K562 (cell line): ENCODE measurements around the gene MRGPRE. TPM values are rescaled to one million over a fixed set of nuclear protein-coding genes. Genes with fewer than 3 reads are reported as not detected.
A peak's percentile ranks its signal among the peaks of the same experiment; 100 is the strongest.

Experiments used
- ATAC-seq: fragments of 200-7000 bp; cut with Tn5 transposase; 3 replicates; pipeline ENCODE4 v1.9.1; 2020; ENCODE audit warnings: moderate library complexity
- BruUV-seq: library from RNA; stranded (reverse); fragments of 400-500 nt; replicated peaks from 2 replicates; lab custom pipeline; 2021; lab: Mats Ljungman, UMichigan
- CTCF ChIA-PET: fragments of 300-600 bp; formaldehyde crosslinking; extraction: SDS; loops from one replicate; lab custom pipeline; 2021; ENCODE audit warnings: low intra/inter-chr PET ratio; lab: Yijun Ruan, JAX
- POLR2A ChIA-PET: fragments of 300-600, 350-650 bp; sonication (Branson Sonifier 250); formaldehyde crosslinking; extraction: SDS; loops from one replicate; lab custom pipeline; 2021; ENCODE audit warnings: antibody characterized with exemption, inconsistent platforms; lab: Yijun Ruan, JAX
- DNase-seq, 4 experiments: peaks; one replicate each; pipeline versions ENCODE4 v3.0.0 to v3.0.0-alpha.2; 2011 to 2018; ENCODE audit warnings: low spot score in 3 of 4, mixed read lengths in 3 of 4; ENCODE audit errors: extremely low read depth in 1 of 4
- FAIRE-seq: peaks from 2 replicates; lab custom pipeline; 2011; peaks lifted over from hg19 to GRCh38; lab: Jason Lieb, UNC
- H2AFZ ChIP-seq: 2 replicates; pipeline ENCODE4 v1.6.0; 2011; ENCODE audit warnings: low read depth, low read length, control low read depth, inconsistent platforms
- H3K27ac ChIP-seq: fragments of 200-600 bp; 3 replicates; pipeline ENCODE4 v1.8.0; 2011; ENCODE audit warnings: low read depth, mild to moderate bottlenecking, control low read depth, inconsistent platforms, low read length, moderate library complexity, mixed read lengths; ENCODE audit errors: extremely low read depth
- H3K27me3 ChIP-seq, 2 experiments: fragments of 300-600 bp in 1 of 2; 2 replicates in 1 of 2; 3 replicates in 1 of 2; pipeline versions ENCODE4 v1.6.0 to v1.8.0; 2011; ENCODE audit warnings: inconsistent platforms in 2 of 2, low read length in 2 of 2, mild to moderate bottlenecking in 1 of 2, mixed read lengths in 1 of 2, moderate library complexity in 1 of 2; ENCODE audit not compliant: control insufficient read depth in 2 of 2, insufficient read depth in 2 of 2
- H3K36me3 ChIP-seq: fragments of 300-600 bp; 3 replicates; pipeline ENCODE4 v1.8.0; 2011; ENCODE audit warnings: mild to moderate bottlenecking, low read length, inconsistent platforms; ENCODE audit not compliant: control insufficient read depth, insufficient read depth
- H3K4me1 ChIP-seq, 2 experiments: fragments of 200-600 bp in 1 of 2; replicated peaks in 1 of 2; 2 replicates in 1 of 2; 3 replicates in 1 of 2; pipeline versions ENCODE4 v1.5.1 to v1.8.0; 2011; ENCODE audit warnings: inconsistent platforms in 2 of 2, low read length in 2 of 2, mild to moderate bottlenecking in 1 of 2, mixed read lengths in 1 of 2, moderate library complexity in 1 of 2; ENCODE audit not compliant: control insufficient read depth in 2 of 2, insufficient read depth in 2 of 2
- H3K4me2 ChIP-seq: 2 replicates; pipeline ENCODE4 v1.6.1; 2011; ENCODE audit warnings: low read length, control low read depth, inconsistent platforms, mixed read lengths; ENCODE audit not compliant: insufficient read depth
- H3K4me3 ChIP-seq: fragments of 200-600 bp; sonication (generic), shearing (Covaris generic); 2 replicates; pipeline ENCODE4 v1.5.1; 2016; ENCODE audit warnings: control low read depth, inconsistent platforms
- H3K79me2 ChIP-seq: fragments of 200-600 bp; 3 replicates; pipeline ENCODE4 v1.8.0; 2011; ENCODE audit warnings: low read length, inconsistent platforms; ENCODE audit not compliant: control insufficient read depth, insufficient read depth
- H3K9ac ChIP-seq, 2 experiments: 2 replicates each; pipeline versions ENCODE4 v1.6.0 to v1.6.1; 2011; ENCODE audit warnings: low read depth in 2 of 2, low read length in 2 of 2, control low read depth in 1 of 2, inconsistent platforms in 1 of 2, mild to moderate bottlenecking in 1 of 2, mixed read lengths in 1 of 2; ENCODE audit not compliant: insufficient read depth in 1 of 2
- H3K9me1 ChIP-seq: one replicate; pipeline ENCODE4 v1.6.0; 2011; ENCODE audit warnings: inconsistent platforms, mild to moderate bottlenecking, low read length, moderate library complexity; ENCODE audit not compliant: control insufficient read depth, insufficient read depth
- H3K9me3 ChIP-seq: replicated peaks from 2 replicates; pipeline ENCODE4 v1.5.1; 2011; ENCODE audit warnings: low read depth, low read length, inconsistent platforms; ENCODE audit not compliant: control insufficient read depth, insufficient read depth
- H4K20me1 ChIP-seq: replicated peaks from 2 replicates; pipeline ENCODE4 v1.6.1; 2011; ENCODE audit warnings: low read length, inconsistent platforms, mixed read lengths; ENCODE audit not compliant: control insufficient read depth, insufficient read depth
- CREBBP ChIP-seq: IDR thresholded peaks from one replicate; pipeline ENCODE4 v1.6.1; 2012; ENCODE audit warnings: low read depth, mild to moderate bottlenecking, control low read depth, inconsistent platforms, low read length
- EHMT2 ChIP-seq: fragments of 450-650 bp; IDR thresholded peaks from 2 replicates; pipeline ENCODE4 v1.6.1; 2018; ENCODE audit warnings: antibody characterized with exemption
- ELF2 ChIP-seq: fragments of 250-450 bp; sonication (Bioruptor Pico); IDR thresholded peaks from 2 replicates; pipeline ENCODE4 v1.5.0; 2021; ENCODE audit warnings: mild to moderate bottlenecking
- HMG20B ChIP-seq: fragments of 250-450 bp; sonication (Bioruptor Pico); IDR thresholded peaks from 2 replicates; pipeline ENCODE4 v1.5.0; 2021; ENCODE audit warnings: mild to moderate bottlenecking
- KDM1A ChIP-seq, 2 experiments: fragments of 450-650 bp; IDR thresholded peaks; 2 replicates each; pipeline ENCODE4 v1.6.1; 2016; ENCODE audit warnings: mild to moderate bottlenecking in 2 of 2
- KDM2B ChIP-seq: fragments of 250-450 bp; sonication (Bioruptor Pico); IDR thresholded peaks from 2 replicates; pipeline ENCODE4 v1.8.0; 2021; ENCODE audit warnings: mild to moderate bottlenecking, moderate library complexity
- MXI1 ChIP-seq: IDR thresholded peaks from 2 replicates; pipeline ENCODE4 v1.6.1; 2011; ENCODE audit warnings: low read depth, mild to moderate bottlenecking, improper control_type of control experiment, low read length
- NFXL1 ChIP-seq: fragments of 450-650 bp; formaldehyde crosslinking; IDR thresholded peaks from 2 replicates; pipeline ENCODE4 v1.4.0; 2021; ENCODE audit warnings: mild to moderate bottlenecking
- RBM15 ChIP-seq: fragments of 200-400 bp; formaldehyde crosslinking; IDR thresholded peaks from 2 replicates; pipeline ENCODE4 v1.6.1; 2018; ENCODE audit warnings: mild to moderate bottlenecking, low read length, moderate library complexity; ENCODE audit not compliant: insufficient read depth
- TARDBP ChIP-seq: fragments of 450-650 bp; IDR thresholded peaks from 2 replicates; pipeline ENCODE4 v1.6.1; 2016
- WGBS: fragments of 100-300 bp; shearing (Covaris generic); methylation state at CpG from one replicate; pipeline ENCODE4 v1.1.6; 2016; ENCODE audit warnings: low coverage, mixed read lengths; ENCODE audit not compliant: insufficient coverage; ENCODE audit errors: missing lambda C conversion rate; 5-methylcytosine and 5-hydroxymethylcytosine counted together
- in situ Hi-C: fragments of 300-500 bp; cut with MboI; formaldehyde crosslinking; loops from 4 replicates; pipeline ENCODE4 v1.15.0; 2018; ENCODE audit warnings: inconsistent platforms, mixed read lengths
- intact Hi-C: fragments of 100-400 bp; cut with micrococcal nuclease; formaldehyde crosslinking; loops from 2 replicates; pipeline ENCODE4 v1.14.2; 2022
- polyA plus RNA-seq, 8 experiments: library from polyadenylated mRNA; depleted of rRNA in 4 of 8; stranded (reverse) in 5 of 8; unstranded in 3 of 8; fragments of >200 nt; fragmentation: Nextera tagmentation in 2 of 8; fragmentation: Illumina TruSeq in 1 of 8; extraction: Ambion mirVana in 2 of 8; extraction: Trizol in 1 of 8; gene quantifications; 2 replicates each; pipeline versions ENCODE4 v1.2.1 to v1.2.3, GENCODE V29; 2011 to 2014; ENCODE audit warnings: inconsistent platforms in 1 of 8, missing spikeins in 1 of 8
- total RNA-seq, 7 experiments: library from RNA; depleted of rRNA in 6 of 7; stranded (reverse); fragments of >200 nt in 6 of 7; fragmentation: Illumina TruSeq in 2 of 7; extraction: Trizol in 2 of 7; gene quantifications; 2 replicates each; pipeline versions ENCODE4 v1.2.1 to v1.2.3, GENCODE V29; 2011 to 2021; ENCODE audit warnings: low replicate concordance in 1 of 7
- TF ChIP-seq, protein P1 (sequence below): IDR thresholded peaks from 2 replicates; pipeline ENCODE4 v1.6.1; 2011; ENCODE audit warnings: borderline replicate concordance, low read depth, mild to moderate bottlenecking, moderate library complexity, low read length; ENCODE audit not compliant: insufficient read depth, poor library complexity, severe bottlenecking
- TF ChIP-seq, protein P2 (sequence below): fragments of 250-450 bp; sonication (Bioruptor Pico); IDR thresholded peaks from 2 replicates; pipeline ENCODE4 v1.4.0; 2020; ENCODE audit warnings: mild to moderate bottlenecking, moderate library complexity
- TF ChIP-seq, protein P3 (sequence below): fragments of 450-650 bp; formaldehyde crosslinking; IDR thresholded peaks from 2 replicates; pipeline ENCODE4 v1.4.0; 2022; ENCODE audit warnings: missing genetic modification characterization
- TF ChIP-seq, protein P4 (sequence below): fragments of 450-650 bp; IDR thresholded peaks from 2 replicates; pipeline ENCODE4 v1.6.1; 2016; ENCODE audit warnings: antibody characterized with exemption
- TF ChIP-seq, protein P5 (sequence below): IDR thresholded peaks from 2 replicates; pipeline ENCODE4 v1.6.1; 2012; ENCODE audit warnings: low read depth, low read length, improper control_type of control experiment, borderline replicate concordance

Gene MRGPRE
- total and polyA plus RNA-seq, 9 of the 15 experiments (the other 6 are each of a cell fraction or from before 2014, with no cell fraction given): not detected

DNA sequence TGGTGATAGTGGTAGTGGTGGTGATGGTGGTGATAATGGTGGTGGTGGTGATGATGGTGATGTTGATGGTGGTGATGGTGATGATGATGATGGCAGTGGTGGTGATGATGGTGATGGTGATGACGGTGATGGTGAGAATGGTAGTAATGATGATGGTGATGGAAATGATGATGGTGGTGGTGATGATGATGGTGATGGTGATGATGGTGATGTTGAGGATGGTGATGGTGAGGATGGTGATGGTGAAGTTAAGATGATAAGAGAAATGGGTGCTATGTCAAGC lies 25.4 kb downstream of the MRGPRE start:
- Histone ChIP-seq H4K20me1 (peaks cover 8% of the 10 kb centered on the region; the same call in 1 of the 2 replicates), H3K4me3 (no peak overlapping the region), H3K9me3 (no peaks in the 10 kb centered on the region), H3K4me2 (no peak overlapping the region), H3K36me3 (no peaks in the 10 kb centered on the region), H3K9ac (no peak overlapping the region)
- ChIA-PET CTCF (no interaction called here), POLR2A (interaction anchor here (1.1 kb wide), 1 partner anchor 17 kb away, joined by 3 read pairs; no protein-coding TSS in a partner anchor)
- ATAC-seq (no peak), FAIRE-seq (no peak), DNase-seq (no peak)
- intact Hi-C loops: no loop called here
- no TSS peak for BruUV-seq
- TF ChIP-seq, protein P1, sequence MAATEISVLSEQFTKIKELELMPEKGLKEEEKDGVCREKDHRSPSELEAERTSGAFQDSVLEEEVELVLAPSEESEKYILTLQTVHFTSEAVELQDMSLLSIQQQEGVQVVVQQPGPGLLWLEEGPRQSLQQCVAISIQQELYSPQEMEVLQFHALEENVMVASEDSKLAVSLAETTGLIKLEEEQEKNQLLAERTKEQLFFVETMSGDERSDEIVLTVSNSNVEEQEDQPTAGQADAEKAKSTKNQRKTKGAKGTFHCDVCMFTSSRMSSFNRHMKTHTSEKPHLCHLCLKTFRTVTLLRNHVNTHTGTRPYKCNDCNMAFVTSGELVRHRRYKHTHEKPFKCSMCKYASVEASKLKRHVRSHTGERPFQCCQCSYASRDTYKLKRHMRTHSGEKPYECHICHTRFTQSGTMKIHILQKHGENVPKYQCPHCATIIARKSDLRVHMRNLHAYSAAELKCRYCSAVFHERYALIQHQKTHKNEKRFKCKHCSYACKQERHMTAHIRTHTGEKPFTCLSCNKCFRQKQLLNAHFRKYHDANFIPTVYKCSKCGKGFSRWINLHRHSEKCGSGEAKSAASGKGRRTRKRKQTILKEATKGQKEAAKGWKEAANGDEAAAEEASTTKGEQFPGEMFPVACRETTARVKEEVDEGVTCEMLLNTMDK: no peak
- no peak for TF ChIP-seq MXI1
- TF ChIP-seq, protein P2, sequence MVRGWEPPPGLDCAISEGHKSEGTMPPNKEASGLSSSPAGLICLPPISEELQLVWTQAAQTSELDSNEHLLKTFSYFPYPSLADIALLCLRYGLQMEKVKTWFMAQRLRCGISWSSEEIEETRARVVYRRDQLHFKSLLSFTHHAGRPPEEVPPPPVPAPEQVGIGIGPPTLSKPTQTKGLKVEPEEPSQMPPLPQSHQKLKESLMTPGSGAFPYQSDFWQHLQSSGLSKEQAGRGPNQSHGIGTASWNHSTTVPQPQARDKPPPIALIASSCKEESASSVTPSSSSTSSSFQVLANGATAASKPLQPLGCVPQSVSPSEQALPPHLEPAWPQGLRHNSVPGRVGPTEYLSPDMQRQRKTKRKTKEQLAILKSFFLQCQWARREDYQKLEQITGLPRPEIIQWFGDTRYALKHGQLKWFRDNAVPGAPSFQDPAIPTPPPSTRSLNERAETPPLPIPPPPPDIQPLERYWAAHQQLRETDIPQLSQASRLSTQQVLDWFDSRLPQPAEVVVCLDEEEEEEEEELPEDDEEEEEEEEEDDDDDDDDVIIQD: no peak
- TF ChIP-seq NFXL1 (CRISPR knock-in tag): no peak
- TF ChIP-seq HMG20B (CRISPR knock-in tag): no peak
- no peak for TF ChIP-seq ELF2 (CRISPR knock-in tag)
- no peak for TF ChIP-seq KDM2B
- no peak for TF ChIP-seq CREBBP
- TF ChIP-seq, protein P3, sequence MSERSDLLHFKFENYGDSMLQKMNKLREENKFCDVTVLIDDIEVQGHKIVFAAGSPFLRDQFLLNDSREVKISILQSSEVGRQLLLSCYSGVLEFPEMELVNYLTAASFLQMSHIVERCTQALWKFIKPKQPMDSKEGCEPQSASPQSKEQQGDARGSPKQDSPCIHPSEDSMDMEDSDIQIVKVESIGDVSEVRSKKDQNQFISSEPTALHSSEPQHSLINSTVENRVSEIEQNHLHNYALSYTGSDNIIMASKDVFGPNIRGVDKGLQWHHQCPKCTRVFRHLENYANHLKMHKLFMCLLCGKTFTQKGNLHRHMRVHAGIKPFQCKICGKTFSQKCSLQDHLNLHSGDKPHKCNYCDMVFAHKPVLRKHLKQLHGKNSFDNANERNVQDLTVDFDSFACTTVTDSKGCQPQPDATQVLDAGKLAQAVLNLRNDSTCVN (CRISPR knock-in tag): 0 out of 2 replicates have a peak, but pooled peaks have one; percentile 39
- TF ChIP-seq, protein P4, sequence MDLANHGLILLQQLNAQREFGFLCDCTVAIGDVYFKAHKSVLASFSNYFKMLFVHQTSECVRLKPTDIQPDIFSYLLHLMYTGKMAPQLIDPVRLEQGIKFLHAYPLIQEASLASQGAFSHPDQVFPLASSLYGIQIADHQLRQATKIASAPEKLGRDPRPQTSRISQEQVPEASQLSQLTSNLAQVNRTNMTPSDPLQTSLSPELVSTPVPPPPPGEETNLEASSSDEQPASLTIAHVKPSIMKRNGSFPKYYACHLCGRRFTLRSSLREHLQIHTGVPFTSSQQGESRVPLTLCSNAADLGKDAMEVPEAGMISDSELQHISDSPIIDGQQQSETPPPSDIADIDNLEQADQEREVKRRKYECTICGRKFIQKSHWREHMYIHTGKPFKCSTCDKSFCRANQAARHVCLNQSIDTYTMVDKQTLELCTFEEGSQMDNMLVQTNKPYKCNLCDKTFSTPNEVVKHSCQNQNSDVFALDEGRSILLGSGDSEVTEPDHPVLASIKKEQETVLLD: no peak
- TF ChIP-seq KDM1A (IDR thresholded peaks at IDR 0.05): peak in 1 of 2 experiments; percentile 37; a peak in 1 of 4 replicates
- TF ChIP-seq, protein P5, sequence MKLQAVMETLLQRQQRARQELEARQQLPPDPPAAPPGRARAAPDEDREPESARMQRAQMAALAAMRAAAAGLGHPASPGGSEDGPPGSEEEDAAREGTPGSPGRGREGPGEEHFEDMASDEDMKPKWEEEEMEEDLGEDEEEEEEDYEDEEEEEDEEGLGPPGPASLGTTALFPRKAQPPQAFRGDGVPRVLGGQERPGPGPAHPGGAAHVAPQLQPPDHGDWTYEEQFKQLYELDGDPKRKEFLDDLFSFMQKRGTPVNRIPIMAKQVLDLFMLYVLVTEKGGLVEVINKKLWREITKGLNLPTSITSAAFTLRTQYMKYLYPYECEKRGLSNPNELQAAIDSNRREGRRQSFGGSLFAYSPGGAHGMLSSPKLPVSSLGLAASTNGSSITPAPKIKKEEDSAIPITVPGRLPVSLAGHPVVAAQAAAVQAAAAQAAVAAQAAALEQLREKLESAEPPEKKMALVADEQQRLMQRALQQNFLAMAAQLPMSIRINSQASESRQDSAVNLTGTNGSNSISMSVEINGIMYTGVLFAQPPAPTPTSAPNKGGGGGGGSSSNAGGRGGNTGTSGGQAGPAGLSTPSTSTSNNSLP: no peak
- TF ChIP-seq EHMT2: 0 out of 2 replicates have a peak, but pooled peaks have one; percentile 37
- no peak for TF ChIP-seq TARDBP
- no peak for TF ChIP-seq RBM15
- TF ChIP-seq, all 486 proteins: peak for 3
- Histone ChIP-seq H3K27ac (no peak overlapping the region), H3K9me1 (no peaks in the 10 kb centered on the region), H3K4me1 (peaks cover 0 to 19% of the 10 kb centered on the region in 2 experiments; a peak in 1 of 5 replicates), H3K27me3 (peaks cover 13 to 34% of the 10 kb centered on the region in 2 experiments; a peak in 4 of 5 replicates), H3K79me2 (no peaks in the 10 kb centered on the region), H2AFZ (no peak overlapping the region)
- in situ Hi-C loops: no loop called here
- 0% methylated on average over 1 of the region's 1 CpG for WGBS
